GM12892 (cell line): ENCODE measurements around the gene NEURL1.

Source experiments
- POLR2A ChIP-seq: IDR thresholded peaks from 2 replicates; pipeline ENCODE4 v1.6.1; 2011; ENCODE audit warnings: low read depth, low read length, control low read depth
- POLR2AphosphoS5 ChIP-seq: IDR thresholded peaks from 2 replicates; pipeline ENCODE4 v1.6.1; 2011; ENCODE audit warnings: low read depth, low read length, control low read depth

DNA sequence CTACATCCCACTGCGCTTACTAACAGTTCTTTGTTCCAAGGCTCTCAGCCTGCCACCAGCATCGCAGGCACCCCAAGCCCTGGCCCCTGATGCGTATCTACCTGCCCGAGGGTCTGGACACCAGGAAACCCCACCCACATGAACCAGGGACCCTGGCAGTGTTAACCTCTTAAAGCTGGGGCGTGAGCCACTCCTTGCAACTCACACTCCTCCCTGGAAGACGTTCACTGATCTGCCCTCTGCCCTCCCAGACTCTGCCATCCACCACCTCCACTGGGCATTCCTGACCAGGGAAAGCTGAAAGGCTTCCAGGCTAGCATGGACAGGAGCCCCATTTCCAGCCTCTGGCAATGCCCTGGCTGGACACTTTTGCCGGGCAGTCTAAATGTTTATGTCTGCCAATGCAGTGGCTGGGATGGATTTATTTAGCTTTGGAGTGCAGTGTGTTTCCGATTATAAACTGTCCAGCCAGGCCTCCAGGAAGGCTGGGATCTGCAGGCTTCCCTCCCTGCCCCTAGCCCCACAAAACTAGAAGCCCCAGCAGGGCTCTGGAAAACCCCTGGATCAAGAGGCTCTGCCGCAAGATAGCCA, 117.5 kb downstream of the NEURL1 start:
- TF ChIP-seq POLR2A: no peak
- TF ChIP-seq POLR2AphosphoS5: no peak
